ENCODE measurements around the gene C2orf78.
"Not testable (repeated sequence)": the region's sequence is repeated elsewhere in the genome, so short reads cannot be mapped to it uniquely, and the experiment has no call there.

Gene C2orf78

DNA sequence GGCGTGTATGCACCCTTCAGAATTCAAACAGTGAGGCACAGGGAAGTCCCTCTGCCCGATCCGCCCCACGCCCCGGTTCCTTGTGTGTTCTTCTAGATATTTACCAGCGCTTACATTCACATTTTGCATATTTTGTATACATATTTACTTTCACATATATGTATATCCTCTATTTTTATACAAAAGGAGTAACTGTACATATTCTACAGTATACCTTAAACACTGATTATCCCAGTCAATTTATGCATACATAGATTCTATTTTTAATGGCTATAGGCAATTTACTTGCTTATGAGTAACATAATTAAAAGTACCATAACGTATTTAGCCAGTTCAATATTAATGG, 3.8 kb upstream of the C2orf78 start:
- H3K4me3 ChIP-seq (replicated peaks; ENCODE audit: low read depth, low read length) = peak overlapping the region; percentile 77
- TF ChIP-seq, protein P1, sequence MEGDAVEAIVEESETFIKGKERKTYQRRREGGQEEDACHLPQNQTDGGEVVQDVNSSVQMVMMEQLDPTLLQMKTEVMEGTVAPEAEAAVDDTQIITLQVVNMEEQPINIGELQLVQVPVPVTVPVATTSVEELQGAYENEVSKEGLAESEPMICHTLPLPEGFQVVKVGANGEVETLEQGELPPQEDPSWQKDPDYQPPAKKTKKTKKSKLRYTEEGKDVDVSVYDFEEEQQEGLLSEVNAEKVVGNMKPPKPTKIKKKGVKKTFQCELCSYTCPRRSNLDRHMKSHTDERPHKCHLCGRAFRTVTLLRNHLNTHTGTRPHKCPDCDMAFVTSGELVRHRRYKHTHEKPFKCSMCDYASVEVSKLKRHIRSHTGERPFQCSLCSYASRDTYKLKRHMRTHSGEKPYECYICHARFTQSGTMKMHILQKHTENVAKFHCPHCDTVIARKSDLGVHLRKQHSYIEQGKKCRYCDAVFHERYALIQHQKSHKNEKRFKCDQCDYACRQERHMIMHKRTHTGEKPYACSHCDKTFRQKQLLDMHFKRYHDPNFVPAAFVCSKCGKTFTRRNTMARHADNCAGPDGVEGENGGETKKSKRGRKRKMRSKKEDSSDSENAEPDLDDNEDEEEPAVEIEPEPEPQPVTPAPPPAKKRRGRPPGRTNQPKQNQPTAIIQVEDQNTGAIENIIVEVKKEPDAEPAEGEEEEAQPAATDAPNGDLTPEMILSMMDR (IDR thresholded peaks at IDR 0.05; ENCODE audit: low read depth, low read length, missing control alignments) = no peak
- no peak for DNase-seq (ENCODE audit: extremely low read depth, low read depth)

DNA sequence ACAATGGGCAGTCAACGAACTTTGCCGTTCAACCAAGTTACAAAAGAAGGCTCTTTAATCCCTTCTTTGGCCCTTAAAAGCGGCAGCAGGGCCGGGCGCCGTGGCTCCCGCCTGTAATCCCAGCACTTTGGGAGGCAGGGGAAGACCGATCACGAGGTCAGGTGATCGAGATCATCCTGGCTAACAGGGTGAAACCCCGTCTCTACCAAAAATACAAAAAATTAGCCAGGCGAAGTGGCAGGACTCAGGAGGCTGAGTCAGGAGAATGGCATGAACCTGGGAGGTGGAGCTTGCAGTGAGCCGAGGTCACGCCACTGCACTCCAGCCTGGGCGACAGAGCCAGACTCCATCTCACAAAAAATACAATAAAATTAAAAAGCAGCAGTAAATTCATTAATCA, 581 bp upstream of the C2orf78 start:
- DNase-seq (ENCODE audit: extremely low read depth, low read depth); H3K4me3 ChIP-seq (replicated peaks; ENCODE audit: low read depth, low read length): not testable (repeated sequence)

DNA sequence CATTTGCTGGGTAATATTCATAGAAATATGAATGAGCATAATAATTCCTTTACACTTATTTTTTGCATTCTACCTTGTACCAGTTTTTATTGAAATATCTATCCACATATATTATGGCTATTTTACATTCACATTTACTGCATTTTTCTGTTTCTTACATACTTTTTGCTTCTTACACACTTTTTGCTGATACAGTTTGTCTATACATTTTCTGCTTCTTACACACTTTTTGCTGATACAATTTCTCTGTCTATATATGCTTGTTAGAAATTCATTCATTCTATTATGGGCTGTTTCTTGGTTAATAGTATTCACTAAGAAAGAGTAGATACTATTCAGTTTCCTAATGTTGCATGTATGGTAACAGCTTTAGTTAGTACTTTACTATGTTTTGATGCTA, 27.9 kb downstream of the C2orf78 start:
- no peak for DNase-seq (ENCODE audit: extremely low read depth, low read depth)
- H3K4me3 ChIP-seq (replicated peaks; ENCODE audit: low read depth, low read length) = no peak overlapping the region
- TF ChIP-seq, protein P1 (IDR thresholded peaks at IDR 0.05; ENCODE audit: low read depth, low read length, missing control alignments) = no peak

DNA sequence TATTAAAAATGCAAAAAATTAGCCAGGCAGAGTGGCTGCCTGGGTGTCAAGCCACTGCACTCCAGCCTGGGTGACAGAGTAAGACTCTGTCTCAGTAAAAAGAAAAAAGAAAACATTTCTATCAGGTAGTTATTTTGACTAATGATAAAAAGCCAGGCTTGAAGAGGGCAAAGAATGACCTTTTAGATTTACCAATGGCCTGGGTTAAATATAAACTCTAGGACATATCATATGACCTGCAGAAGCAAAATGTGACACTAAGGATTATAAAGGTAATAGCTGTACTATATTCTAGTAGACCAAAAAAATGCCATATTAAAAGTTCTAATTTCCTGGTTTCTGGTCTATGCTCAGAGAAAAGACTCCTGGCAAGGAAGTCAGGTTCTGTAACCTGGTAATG, 28.7 kb downstream of the C2orf78 start:
- no peak for DNase-seq (ENCODE audit: extremely low read depth, low read depth)
- H3K4me3 ChIP-seq (replicated peaks; ENCODE audit: low read depth, low read length) = no peak overlapping the region
- TF ChIP-seq, protein P1 (IDR thresholded peaks at IDR 0.05; ENCODE audit: low read depth, low read length, missing control alignments) = no peak

DNA sequence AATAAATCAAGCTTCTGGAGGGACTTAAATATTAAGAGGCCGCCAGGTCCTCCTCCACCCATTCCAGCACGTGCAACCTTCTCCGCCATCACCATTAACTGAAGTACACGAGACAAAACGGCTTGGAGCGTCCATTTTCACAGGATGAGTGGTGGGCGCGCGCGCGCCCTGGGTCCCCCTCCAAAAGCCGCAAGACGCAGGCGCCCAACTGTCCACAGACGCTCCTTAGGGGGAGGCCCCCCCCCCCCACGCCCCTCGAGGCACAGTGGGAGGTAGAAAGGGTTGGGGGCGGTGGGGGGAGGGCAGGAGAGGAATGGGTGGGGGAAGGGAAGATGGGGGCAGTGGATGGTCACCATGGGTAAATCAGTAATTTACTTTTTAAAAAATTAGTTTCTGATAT, 34.3 kb downstream of the C2orf78 start:
- no peak overlapping the region for H3K4me3 ChIP-seq (replicated peaks; ENCODE audit: low read depth, low read length)
- no peak for DNase-seq (ENCODE audit: extremely low read depth, low read depth)
- TF ChIP-seq, protein P1 (IDR thresholded peaks at IDR 0.05; ENCODE audit: low read depth, low read length, missing control alignments) = no peak

DNA sequence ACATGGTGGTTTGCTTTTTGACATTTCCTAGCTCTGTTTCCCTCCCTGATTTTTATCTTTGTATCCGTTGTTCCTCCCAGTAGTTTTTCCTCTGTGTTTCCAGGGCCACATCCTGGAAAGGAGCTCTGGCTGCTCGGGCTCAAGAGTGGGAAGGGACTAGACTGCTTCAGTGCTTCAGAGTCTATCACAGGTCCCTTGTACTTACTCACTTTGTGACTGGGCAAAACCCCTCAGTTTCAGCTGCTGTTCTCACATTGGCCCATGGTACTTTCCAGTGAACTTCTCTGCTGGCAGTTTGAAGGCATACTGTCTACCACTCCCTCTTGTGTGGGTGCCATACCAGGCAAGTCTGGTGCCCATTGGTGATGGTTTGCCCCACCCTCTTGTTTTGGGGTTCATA, 37.2 kb downstream of the C2orf78 start:
- no peak overlapping the region for H3K4me3 ChIP-seq (replicated peaks; ENCODE audit: low read depth, low read length)
- no peak for DNase-seq (ENCODE audit: extremely low read depth, low read depth)
- TF ChIP-seq, protein P1 (IDR thresholded peaks at IDR 0.05; ENCODE audit: low read depth, low read length, missing control alignments) = no peak

DNA sequence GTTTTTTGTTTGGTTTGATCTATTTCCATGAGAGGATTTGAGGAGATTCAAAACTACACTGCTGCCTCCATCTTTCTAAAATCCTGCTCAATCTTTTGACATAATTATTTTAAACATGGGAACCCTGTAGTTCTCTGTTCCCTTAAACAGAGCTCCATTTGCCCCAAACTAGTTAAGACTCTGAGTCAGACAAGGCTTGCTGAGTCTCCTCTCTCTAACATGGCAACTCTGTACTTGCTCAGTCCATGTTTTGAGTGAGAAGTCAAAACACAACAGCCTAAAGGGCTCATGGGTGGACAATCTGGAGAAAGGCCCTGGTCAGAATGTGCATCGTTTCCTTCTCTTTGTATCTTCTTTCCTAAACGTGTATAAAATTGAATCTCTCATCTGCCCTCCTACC, 37.7 kb downstream of the C2orf78 start:
- H3K4me3 ChIP-seq (replicated peaks; ENCODE audit: low read depth, low read length) = no peak overlapping the region
- no peak for DNase-seq (ENCODE audit: extremely low read depth, low read depth)
- TF ChIP-seq, protein P1 (IDR thresholded peaks at IDR 0.05; ENCODE audit: low read depth, low read length, missing control alignments) = no peak
